Gastroesophageal sphincter (tissue), 3 donors: ENCODE results near the gene MYRIP.

Experiments used
- CTCF ChIP-seq, 4 experiments: fragments of 200-600 bp in 2 of 4; fragments of 450-650 bp in 2 of 4; sonication (generic) in 1 of 4; IDR thresholded peaks; one replicate each; pipeline ENCODE4 v1.5.1; 2017 to 2019; ENCODE audit warnings: antibody characterized with exemption in 4 of 4, mild to moderate bottlenecking in 2 of 4, moderate library complexity in 2 of 4
- EP300 ChIP-seq: sonication (generic); formaldehyde crosslinking; IDR thresholded peaks from one replicate; pipeline ENCODE4 v1.6.1; 2017; ENCODE audit warnings: antibody characterized with exemption, mild to moderate bottlenecking
- POLR2A ChIP-seq, 2 donors: fragments of 450-650 bp; IDR thresholded peaks; one replicate each; pipeline ENCODE4 v1.6.1; 2017; ENCODE audit warnings: antibody characterized with exemption in 2 of 2, mild to moderate bottlenecking in 2 of 2, moderate library complexity in 1 of 2
- POLR2AphosphoS5 ChIP-seq: sonication (generic); formaldehyde crosslinking; IDR thresholded peaks from one replicate; pipeline ENCODE4 v1.6.1; 2017; ENCODE audit warnings: antibody characterized with exemption

- TF ChIP-seq EP300 = no peak
- no peak for TF ChIP-seq POLR2AphosphoS5
- no peak for TF ChIP-seq CTCF (IDR thresholded peaks at IDR 0.05)
- TF ChIP-seq POLR2A (IDR thresholded peaks at IDR 0.05) = no peak
These were observed 315.5 kb downstream of the MYRIP start for GRCh38 chr3:40124918-40125317.
